ENCODE data around the gene NTRK3.

Gene NTRK3

DNA sequence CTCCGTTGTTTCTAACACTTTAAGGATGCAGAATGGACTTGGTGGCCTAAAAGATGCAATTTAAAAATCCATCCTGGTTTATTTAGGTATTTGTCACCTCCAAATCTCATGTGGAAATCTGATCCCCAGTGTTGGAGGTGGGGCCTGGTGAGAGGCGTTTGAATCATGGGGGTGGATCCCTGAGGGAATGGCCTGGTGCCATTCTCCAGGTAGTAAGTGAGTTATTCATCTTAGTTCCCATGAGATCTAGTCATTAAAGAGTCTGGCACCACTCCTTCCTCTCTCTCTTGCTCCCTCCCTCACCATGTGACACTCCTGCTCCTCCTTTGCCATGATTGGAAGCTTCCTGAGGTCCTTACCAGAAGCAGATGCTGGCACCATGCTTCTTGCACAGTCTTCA is 339.1 kb downstream of the NTRK3 start:
- Histone ChIP-seq H3K4me3 (no peak overlapping the region), H3K9ac (ENCODE audit: insufficient read length) (no peak overlapping the region), H3K36me3 (ENCODE audit: insufficient read depth, low read length) (no peaks in the 10 kb centered on the region), H3K27ac (no peak overlapping the region), H3K9me3 (ENCODE audit: low read depth, low read length) (no peaks in the 10 kb centered on the region)
- no peak for DNase-seq (ENCODE audit: low read depth, low spot score)
- no peak for TF ChIP-seq EZH2 (IDR thresholded peaks at IDR 0.05)

DNA sequence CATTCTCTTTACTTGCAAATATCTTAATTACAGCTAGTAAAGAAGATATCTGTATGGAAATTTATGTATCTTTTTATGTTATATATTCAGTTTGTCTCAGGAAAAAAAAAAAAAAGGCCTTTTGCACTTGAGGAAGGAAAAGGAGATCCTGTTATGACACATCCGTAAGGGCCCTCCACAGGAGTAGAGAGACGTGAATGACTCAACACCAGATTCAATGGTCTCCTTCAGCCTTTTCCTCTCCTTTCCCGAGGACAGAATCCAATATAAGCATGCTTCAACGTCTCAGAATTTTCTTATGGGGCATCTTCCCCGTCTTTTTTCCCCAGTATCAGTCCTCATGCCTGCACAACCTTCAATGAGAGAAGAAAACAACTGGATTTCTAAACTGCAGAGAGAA is 340.3 kb downstream of the NTRK3 start:
- H3K4me3 ChIP-seq: no peak overlapping the region
- no peak overlapping the region for H3K9ac ChIP-seq (ENCODE audit: insufficient read length)
- TF ChIP-seq FOXP2 (optimal IDR thresholded peaks at IDR 0.05; ENCODE audit: control extremely low read depth, extremely low read length, insufficient read depth) (no peak), POLR2AphosphoS5 (IDR thresholded peaks at IDR 0.05; ENCODE audit: borderline replicate concordance, low read depth, low read length) (no peak), EZH2 (IDR thresholded peaks at IDR 0.05) (no peak)
- no peak for DNase-seq (ENCODE audit: low read depth, low spot score)
- no peaks in the 10 kb centered on the region for H3K36me3 ChIP-seq (ENCODE audit: insufficient read depth, low read length)
- H3K9me3 ChIP-seq (ENCODE audit: low read depth, low read length): no peaks in the 10 kb centered on the region
- H3K27ac ChIP-seq: no peak overlapping the region

DNA sequence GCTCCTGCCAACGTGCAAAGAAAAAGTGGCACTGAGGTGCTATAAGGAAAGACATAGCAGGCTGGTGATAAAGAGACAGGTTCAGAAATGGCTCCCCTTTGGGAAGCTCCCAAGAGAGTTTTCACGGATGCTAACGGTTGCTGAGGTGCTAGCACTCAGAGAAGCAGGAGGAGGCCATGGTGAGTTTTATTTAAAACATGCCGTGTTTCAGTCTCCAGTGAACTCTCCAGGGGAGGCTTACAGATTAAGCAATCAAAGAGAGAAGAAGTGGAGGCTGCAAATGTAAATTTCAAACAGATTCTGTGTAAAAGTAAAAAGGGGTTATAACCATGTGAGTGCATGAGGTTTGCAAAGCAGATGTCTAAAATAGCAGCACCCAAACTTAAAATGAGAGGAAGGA is 346.2 kb downstream of the NTRK3 start:
- Histone ChIP-seq H3K9ac (ENCODE audit: insufficient read length) (no peak overlapping the region), H3K27ac (no peak overlapping the region), H3K4me3 (no peak overlapping the region), H3K9me3 (ENCODE audit: low read depth, low read length) (no peaks in the 10 kb centered on the region), H3K36me3 (ENCODE audit: insufficient read depth, low read length) (no peaks in the 10 kb centered on the region)
- TF ChIP-seq FOXP2 (optimal IDR thresholded peaks at IDR 0.05; ENCODE audit: control extremely low read depth, extremely low read length, insufficient read depth) (no peak), POLR2AphosphoS5 (IDR thresholded peaks at IDR 0.05; ENCODE audit: borderline replicate concordance, low read depth, low read length) (no peak), EZH2 (IDR thresholded peaks at IDR 0.05) (no peak)
- DNase-seq (ENCODE audit: low read depth, low spot score): no peak

DNA sequence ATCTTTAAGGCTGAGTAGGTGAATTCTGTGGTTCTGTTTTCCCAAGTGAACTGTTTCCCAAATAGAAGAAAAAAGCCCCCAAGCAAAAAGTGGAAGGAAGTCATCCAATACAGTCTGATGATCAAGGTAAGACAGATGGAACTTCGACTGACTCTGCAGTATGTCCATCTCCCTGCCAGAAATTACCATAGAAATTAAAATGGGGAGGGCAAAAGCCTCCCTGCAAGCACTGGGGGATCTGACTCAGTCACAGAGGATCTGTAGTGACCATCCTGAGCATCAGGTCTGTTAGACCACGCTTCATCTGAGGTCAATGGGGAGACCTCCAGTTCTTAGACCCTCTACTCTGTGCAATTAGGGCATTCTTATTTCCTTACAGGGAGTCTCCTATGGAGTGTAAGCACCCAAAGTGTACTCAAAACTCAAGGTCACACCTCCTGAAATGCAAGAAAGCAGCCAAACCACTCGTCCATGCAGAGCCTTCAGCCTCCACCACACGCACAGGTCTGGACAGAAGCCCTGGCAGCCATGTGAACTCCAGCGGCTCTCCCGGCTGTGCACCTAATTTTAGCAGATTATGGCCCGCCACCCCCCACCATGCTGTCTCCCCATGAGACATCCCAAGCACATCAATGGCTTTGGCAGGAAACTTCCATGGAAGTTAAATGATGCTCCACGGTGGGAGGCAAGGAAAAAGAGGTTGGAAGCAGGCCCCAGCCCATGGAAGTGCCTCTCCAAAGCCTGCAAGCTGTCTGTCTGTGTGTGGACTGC is 348.7 kb downstream of the NTRK3 start:
- Histone ChIP-seq H3K9me3 (ENCODE audit: low read depth, low read length) (no peaks in the 10 kb centered on the region), H3K27ac (no peak overlapping the region), H3K36me3 (ENCODE audit: insufficient read depth, low read length) (no peaks in the 10 kb centered on the region), H3K9ac (ENCODE audit: insufficient read length) (no peak overlapping the region), H3K4me3 (no peak overlapping the region)
- no peak for DNase-seq (ENCODE audit: low read depth, low spot score)
- TF ChIP-seq POLR2AphosphoS5 (IDR thresholded peaks at IDR 0.05; ENCODE audit: borderline replicate concordance, low read depth, low read length): no peak
- TF ChIP-seq FOXP2 (optimal IDR thresholded peaks at IDR 0.05; ENCODE audit: control extremely low read depth, extremely low read length, insufficient read depth): no peak
- no peak for TF ChIP-seq EZH2 (IDR thresholded peaks at IDR 0.05)

DNA sequence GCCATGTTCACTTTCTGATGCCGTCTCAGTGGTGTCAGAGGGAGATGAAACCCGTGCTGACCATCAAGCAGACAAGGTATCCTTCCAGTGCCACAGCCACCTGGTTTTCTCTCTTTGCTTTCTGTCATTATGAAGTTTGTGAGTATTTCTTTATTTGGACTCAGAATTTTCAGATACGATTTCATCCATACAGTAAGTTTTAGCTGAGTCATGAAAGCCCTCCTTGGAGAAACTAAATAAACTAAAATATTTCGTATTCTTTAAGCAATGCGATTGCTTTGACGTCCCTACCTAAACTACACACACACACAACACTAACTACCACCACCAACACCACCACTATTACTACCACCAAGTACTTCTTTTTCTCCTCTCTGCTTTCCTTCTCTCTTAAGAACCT is 350.1 kb downstream of the NTRK3 start:
- Histone ChIP-seq H3K4me3 (no peak overlapping the region), H3K9me3 (ENCODE audit: low read depth, low read length) (no peaks in the 10 kb centered on the region), H3K27ac (no peak overlapping the region), H3K36me3 (ENCODE audit: insufficient read depth, low read length) (no peaks in the 10 kb centered on the region), H3K9ac (ENCODE audit: insufficient read length) (no peak overlapping the region)
- TF ChIP-seq POLR2AphosphoS5 (IDR thresholded peaks at IDR 0.05; ENCODE audit: borderline replicate concordance, low read depth, low read length) (no peak), FOXP2 (optimal IDR thresholded peaks at IDR 0.05; ENCODE audit: control extremely low read depth, extremely low read length, insufficient read depth) (no peak), EZH2 (IDR thresholded peaks at IDR 0.05) (no peak)
- no peak for DNase-seq (ENCODE audit: low read depth, low spot score)

DNA sequence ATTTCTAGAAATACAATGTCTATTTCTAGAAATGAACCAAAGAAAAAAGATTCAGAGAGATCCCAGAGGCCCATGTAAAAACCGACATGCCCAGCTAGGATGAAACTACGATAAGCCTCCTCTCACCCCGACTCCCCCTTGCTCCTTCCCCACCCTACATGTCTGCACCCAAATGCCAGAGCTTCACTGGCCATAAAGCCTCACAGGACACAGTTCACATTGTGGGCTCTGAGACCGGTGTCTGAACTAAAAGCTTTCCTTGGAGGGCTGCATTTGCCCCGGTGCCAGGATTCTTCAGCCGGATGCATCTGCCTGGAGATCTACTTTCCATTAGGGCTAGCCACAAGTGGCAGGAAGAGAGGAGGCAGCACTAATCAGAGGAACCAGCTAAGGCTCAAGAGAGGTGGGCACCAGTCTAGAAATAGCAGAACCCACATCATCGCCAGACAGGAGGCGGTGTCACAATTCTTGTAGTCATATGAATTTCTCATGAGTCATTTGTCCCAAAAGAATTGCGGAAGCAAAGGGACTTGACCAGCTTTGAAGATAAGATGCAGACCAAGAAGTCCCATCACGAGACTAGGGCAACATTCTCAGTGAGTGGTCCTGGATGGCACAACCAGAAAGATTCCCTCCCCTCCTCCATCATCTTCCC is 353.6 kb downstream of the NTRK3 start:
- no peak for TF ChIP-seq POLR2AphosphoS5 (IDR thresholded peaks at IDR 0.05; ENCODE audit: borderline replicate concordance, low read depth, low read length)
- no peak for TF ChIP-seq EZH2 (IDR thresholded peaks at IDR 0.05)
- no peak for TF ChIP-seq FOXP2 (optimal IDR thresholded peaks at IDR 0.05; ENCODE audit: control extremely low read depth, extremely low read length, insufficient read depth)
- no peak overlapping the region for H3K4me3 ChIP-seq
- H3K27ac ChIP-seq: no peak overlapping the region
- no peaks in the 10 kb centered on the region for H3K36me3 ChIP-seq (ENCODE audit: insufficient read depth, low read length)
- no peak for DNase-seq (ENCODE audit: low read depth, low spot score)
- no peaks in the 10 kb centered on the region for H3K9me3 ChIP-seq (ENCODE audit: low read depth, low read length)
- H3K9ac ChIP-seq (ENCODE audit: insufficient read length): no peak overlapping the region

DNA sequence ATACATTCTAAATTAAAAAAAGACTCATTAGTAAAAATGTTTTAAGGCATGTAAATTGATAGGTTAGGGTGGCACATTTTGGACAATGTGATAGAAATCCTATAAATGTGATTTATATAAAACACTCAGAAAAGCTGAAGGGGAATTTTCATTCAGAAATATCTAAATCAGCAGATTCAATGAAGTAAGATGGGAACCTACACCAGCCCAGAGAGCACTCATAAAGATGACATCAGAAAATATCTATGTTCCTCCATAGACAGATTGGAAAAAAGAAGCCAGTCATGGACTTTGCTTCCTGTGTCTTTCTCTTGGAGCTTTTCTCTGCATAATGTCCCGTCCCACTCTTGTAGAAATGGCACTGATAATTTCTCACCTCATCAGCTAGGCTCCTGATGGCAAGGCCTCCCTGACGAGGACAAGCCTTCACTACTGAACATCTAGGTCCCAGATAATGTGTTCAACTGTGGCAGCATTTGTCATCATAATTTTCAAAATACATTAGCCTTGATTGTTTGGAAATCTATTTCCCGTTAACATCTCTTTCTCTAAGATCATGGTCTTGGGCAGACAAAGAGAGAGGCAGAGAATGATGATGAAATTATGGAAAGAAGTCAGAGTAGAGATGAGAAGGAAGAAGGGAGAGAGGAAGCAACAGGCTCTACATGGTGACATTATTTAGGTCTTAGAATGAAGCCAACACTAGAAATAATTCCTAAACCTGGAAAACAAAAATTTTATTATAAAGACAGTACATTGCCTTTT is 354.4 kb downstream of the NTRK3 start:
- Histone ChIP-seq H3K9ac (ENCODE audit: insufficient read length) (no peak overlapping the region), H3K4me3 (no peak overlapping the region), H3K36me3 (ENCODE audit: insufficient read depth, low read length) (no peaks in the 10 kb centered on the region), H3K9me3 (ENCODE audit: low read depth, low read length) (no peaks in the 10 kb centered on the region), H3K27ac (no peak overlapping the region)
- TF ChIP-seq EZH2 (IDR thresholded peaks at IDR 0.05): no peak
- TF ChIP-seq POLR2AphosphoS5 (IDR thresholded peaks at IDR 0.05; ENCODE audit: borderline replicate concordance, low read depth, low read length): no peak
- no peak for TF ChIP-seq FOXP2 (optimal IDR thresholded peaks at IDR 0.05; ENCODE audit: control extremely low read depth, extremely low read length, insufficient read depth)
- no peak for DNase-seq (ENCODE audit: low read depth, low spot score)

DNA sequence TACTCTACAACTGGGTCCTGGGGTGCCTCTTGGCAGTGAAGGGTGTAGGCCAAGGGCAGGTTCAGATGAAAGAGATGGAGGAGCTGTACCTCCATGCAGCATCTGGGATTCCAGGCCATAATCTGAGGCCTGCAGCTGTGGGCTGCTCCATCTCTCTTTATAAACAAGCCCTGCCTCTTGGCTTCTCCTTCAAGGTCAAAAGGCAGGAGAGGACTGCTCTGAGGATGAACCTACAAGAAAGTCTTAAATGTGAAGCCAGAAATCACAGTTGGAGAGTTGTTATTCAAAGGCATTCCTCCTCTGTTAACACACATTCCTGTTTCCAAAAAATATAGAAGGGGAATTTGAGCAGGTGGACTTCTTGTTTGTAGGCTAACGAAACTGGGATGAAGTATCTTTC is 355.5 kb downstream of the NTRK3 start:
- H3K27ac ChIP-seq: no peak overlapping the region
- H3K4me3 ChIP-seq: no peak overlapping the region
- TF ChIP-seq FOXP2 (optimal IDR thresholded peaks at IDR 0.05; ENCODE audit: control extremely low read depth, extremely low read length, insufficient read depth) (no peak), POLR2AphosphoS5 (IDR thresholded peaks at IDR 0.05; ENCODE audit: borderline replicate concordance, low read depth, low read length) (no peak), EZH2 (IDR thresholded peaks at IDR 0.05) (no peak)
- H3K9ac ChIP-seq (ENCODE audit: insufficient read length): no peak overlapping the region
- H3K9me3 ChIP-seq (ENCODE audit: low read depth, low read length): no peaks in the 10 kb centered on the region
- DNase-seq (ENCODE audit: low read depth, low spot score): no peak
- no peaks in the 10 kb centered on the region for H3K36me3 ChIP-seq (ENCODE audit: insufficient read depth, low read length)

Data from SK-N-MC (cell line).